Measurements from ENCODE around the gene FOXP3. TPM values are rescaled to one million over a fixed set of nuclear protein-coding genes. Genes with fewer than 3 reads are reported as not detected.
"Not testable (repeated sequence)": the region's sequence is repeated elsewhere in the genome, so short reads cannot be mapped to it uniquely, and the experiment has no call there.

FOXP3 gene
- total RNA-seq, 4 donors from 2014 or later = 0.22 TPM; not detected in 3

DNA sequence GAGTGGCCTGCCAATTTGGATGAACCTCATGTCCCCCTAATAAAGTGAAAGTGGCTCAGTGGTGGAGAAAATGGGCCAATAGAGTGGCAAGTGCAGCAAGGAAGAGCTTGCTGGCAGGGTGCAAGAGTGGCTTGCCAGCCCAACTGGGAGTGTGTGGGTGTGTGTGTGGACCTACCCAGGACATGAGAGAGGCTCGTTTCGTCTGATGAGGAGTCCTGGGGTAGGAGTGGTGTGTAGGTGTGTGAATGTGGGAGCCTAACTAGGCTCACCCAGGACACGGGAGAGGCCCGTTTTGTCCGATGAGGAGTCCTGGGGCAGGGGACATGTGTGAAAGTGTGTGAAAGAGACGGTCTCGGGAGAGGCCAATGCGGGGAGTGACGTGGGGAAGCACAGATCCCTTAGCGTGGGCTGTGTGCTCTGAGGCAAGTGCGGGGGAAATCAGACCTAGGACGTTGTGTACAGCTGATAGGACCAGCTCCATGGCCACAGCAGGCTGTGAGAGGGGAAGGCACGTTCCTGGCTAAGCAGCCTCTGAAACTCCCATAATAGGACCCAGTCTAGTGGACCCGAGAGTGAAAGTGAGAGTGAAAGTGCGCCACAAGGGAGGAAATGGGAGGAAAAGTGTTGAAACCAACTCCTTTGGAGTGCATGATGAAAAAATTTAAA lies 44.2 kb upstream of the FOXP3 start:
- H3K4me1 ChIP-seq = peaks cover 0 to 10% (median 6%) of the 10 kb centered on the region in 3 donors
- TF ChIP-seq, protein P1, sequence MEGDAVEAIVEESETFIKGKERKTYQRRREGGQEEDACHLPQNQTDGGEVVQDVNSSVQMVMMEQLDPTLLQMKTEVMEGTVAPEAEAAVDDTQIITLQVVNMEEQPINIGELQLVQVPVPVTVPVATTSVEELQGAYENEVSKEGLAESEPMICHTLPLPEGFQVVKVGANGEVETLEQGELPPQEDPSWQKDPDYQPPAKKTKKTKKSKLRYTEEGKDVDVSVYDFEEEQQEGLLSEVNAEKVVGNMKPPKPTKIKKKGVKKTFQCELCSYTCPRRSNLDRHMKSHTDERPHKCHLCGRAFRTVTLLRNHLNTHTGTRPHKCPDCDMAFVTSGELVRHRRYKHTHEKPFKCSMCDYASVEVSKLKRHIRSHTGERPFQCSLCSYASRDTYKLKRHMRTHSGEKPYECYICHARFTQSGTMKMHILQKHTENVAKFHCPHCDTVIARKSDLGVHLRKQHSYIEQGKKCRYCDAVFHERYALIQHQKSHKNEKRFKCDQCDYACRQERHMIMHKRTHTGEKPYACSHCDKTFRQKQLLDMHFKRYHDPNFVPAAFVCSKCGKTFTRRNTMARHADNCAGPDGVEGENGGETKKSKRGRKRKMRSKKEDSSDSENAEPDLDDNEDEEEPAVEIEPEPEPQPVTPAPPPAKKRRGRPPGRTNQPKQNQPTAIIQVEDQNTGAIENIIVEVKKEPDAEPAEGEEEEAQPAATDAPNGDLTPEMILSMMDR (IDR thresholded peaks at IDR 0.05) = no peak
- TF ChIP-seq EP300 (IDR thresholded peaks at IDR 0.05) (no peak), POLR2A (IDR thresholded peaks at IDR 0.05) (no peak), POLR2AphosphoS5 (IDR thresholded peaks at IDR 0.05) (no peak)
- no peaks in the 10 kb centered on the region for H3K9me3 ChIP-seq
- 70 to 76% methylated on average over 2 to 9 of the region's 15 CpGs for WGBS, 2 donors (ENCODE audit: low coverage in 1 of 2)
- peak overlapping the region in 3 of 4 donors; percentile 54 to 76 (median 67) for H3K27ac ChIP-seq
- H3K36me3 ChIP-seq = no peaks in the 10 kb centered on the region
- H3K4me3 ChIP-seq = peak overlapping the region; percentile 34 to 40
- ATAC-seq = peak; percentile 46
- H3K27me3 ChIP-seq = no peaks in the 10 kb centered on the region

DNA sequence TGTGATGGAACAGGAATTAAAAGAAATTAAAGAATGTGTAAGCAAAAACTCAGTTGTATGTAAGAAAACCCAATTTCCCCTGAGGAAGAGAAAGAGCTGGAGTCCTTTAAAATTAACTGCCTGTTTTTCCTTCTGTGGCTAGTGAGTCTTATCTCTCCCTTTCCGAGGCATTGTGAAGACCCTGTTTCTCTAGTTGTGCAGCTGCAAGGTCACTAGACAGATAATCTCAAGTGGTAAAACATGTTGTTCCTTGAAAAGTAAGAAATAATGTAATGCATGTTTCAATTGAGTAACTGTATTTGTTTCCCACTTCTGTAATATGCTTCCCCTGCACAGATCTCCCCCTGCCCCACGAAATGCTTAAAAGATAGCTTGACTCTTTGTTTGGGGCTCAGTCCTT lies 43.3 kb upstream of the FOXP3 start:
- H3K27ac ChIP-seq, H3K27me3 ChIP-seq, H3K4me1 ChIP-seq, H3K36me3 ChIP-seq, H3K9me3 ChIP-seq, ATAC-seq, H3K4me3 ChIP-seq: not testable (repeated sequence)
- 28 to 80% methylated on average over 1 to 2 of the region's 2 CpGs for WGBS, 2 donors (ENCODE audit: low coverage in 1 of 2)

DNA sequence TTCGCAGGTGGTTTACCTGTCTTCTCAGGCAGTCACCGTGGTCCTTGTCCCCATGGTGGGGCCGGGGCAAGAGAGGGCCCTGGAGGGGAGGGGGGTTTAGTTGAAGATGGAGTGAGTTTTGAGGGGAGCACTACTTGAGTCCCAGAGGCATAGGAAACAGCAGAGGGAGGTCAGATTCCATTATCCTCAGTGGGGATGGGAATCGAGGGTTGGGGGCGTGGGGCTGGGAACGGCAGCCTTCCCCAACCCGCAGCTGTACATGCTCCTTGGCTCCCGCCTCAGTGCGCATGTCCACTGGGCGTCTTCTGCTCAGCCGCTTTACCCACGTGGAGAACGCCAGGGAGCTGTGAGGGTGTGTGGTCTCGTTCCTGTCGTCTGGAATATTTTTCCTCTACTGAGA lies 38.8 kb upstream of the FOXP3 start, which contains the start of gene GAGE10:
Gene GAGE10 (plus strand): TSS at position 301 of the 400 bp plus-strand sequence. CDS start 1,214 bp downstream, outside the sequence.
- H3K9me3 ChIP-seq = no peaks in the 10 kb centered on the region
- H3K27ac ChIP-seq = no peak within 1 kb of the TSS
- TF ChIP-seq EP300 (IDR thresholded peaks at IDR 0.05) = no peak
- no peak for TF ChIP-seq POLR2A (IDR thresholded peaks at IDR 0.05)
- TF ChIP-seq, protein P1 (IDR thresholded peaks at IDR 0.05) = no peak
- TF ChIP-seq POLR2AphosphoS5 (IDR thresholded peaks at IDR 0.05) = no peak
- ATAC-seq = no peak
- no peak within 1 kb of the TSS for H3K4me3 ChIP-seq
- no peaks in the 10 kb centered on the region for H3K36me3 ChIP-seq
- 80 to 84% methylated on average over 2 to 6 of the region's 15 CpGs for WGBS, 2 donors (ENCODE audit: low coverage in 1 of 2)
- no peaks in the 10 kb centered on the region for H3K4me1 ChIP-seq
- H3K27me3 ChIP-seq = no peaks in the 10 kb centered on the region

DNA sequence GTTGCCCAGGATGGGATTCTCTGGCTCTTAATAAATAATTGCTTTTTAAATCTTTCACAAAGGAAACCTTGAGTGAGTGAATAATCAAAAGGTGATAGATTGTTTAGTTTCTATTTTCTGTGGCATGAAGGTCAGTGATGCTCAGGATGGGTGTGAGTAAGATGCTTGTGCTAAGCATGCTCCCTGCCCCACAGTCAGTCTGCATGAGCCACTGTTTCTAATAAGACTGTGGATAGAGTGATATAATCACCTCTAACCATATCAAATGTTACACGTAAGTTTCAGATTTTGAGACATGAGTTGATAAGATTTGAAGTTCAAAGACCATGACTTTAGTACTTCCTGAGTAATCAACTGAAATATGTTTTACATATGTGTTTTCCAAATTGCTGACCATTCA lies 36.2 kb upstream of the FOXP3 start:
- no peak for ATAC-seq
- TF ChIP-seq EP300 (IDR thresholded peaks at IDR 0.05) = no peak
- no peak for TF ChIP-seq POLR2AphosphoS5 (IDR thresholded peaks at IDR 0.05)
- no peak for TF ChIP-seq POLR2A (IDR thresholded peaks at IDR 0.05)
- TF ChIP-seq, protein P1 (IDR thresholded peaks at IDR 0.05) = no peak
- no peak overlapping the region for H3K27ac ChIP-seq
- no peak overlapping the region for H3K4me3 ChIP-seq
- H3K9me3 ChIP-seq = no peaks in the 10 kb centered on the region
- WGBS, 2 donors (ENCODE audit: low coverage in 1 of 2) = 91 to 100% methylated on average over 1 of the region's 1 CpG
- H3K27me3 ChIP-seq = no peaks in the 10 kb centered on the region
- H3K36me3 ChIP-seq = no peaks in the 10 kb centered on the region
- no peaks in the 10 kb centered on the region for H3K4me1 ChIP-seq

DNA sequence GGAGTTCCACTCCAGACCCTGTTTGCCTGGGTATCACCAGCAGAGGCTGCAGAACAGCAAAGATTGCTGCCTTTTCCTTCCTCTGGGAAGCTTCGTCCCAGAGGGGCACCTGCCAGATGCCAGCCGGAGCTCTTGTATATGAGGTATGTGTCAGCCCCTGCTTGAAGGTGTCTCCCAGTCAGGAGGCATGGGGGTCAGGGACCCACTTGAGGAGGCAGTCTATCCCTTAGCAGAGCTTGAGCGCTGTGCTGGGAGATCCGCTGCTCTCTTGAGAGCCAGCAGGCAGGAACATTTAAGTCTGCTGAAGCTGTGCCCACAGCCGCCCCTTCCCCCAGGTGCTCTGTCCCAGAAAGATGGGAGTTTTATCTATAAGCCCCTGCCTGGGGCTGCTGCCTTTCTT lies 34.8 kb upstream of the FOXP3 start:
- not testable (repeated sequence) for H3K9me3 ChIP-seq, H3K4me3 ChIP-seq, H3K27me3 ChIP-seq, H3K36me3 ChIP-seq, H3K4me1 ChIP-seq, ATAC-seq, H3K27ac ChIP-seq
- WGBS, 2 donors (ENCODE audit: low coverage in 1 of 2) = no CpG with 5 or more reads among the region's 5 CpGs
